GM19351 (cell line): ENCODE measurements around the gene SHOC1.
"Not testable (repeated sequence)": the region's sequence is repeated elsewhere in the genome, so short reads cannot be mapped to it uniquely, and the experiment has no call there.

ENCODE experiments used
- ATAC-seq: cut with Tn5 transposase; IDR thresholded peaks from one replicate; pipeline ENCODE4 v1.9.1; 2021; ENCODE audit warnings: mild to moderate bottlenecking, moderate library complexity; ENCODE audit not compliant: unreplicated experiment

The SHOC1 gene

DNA sequence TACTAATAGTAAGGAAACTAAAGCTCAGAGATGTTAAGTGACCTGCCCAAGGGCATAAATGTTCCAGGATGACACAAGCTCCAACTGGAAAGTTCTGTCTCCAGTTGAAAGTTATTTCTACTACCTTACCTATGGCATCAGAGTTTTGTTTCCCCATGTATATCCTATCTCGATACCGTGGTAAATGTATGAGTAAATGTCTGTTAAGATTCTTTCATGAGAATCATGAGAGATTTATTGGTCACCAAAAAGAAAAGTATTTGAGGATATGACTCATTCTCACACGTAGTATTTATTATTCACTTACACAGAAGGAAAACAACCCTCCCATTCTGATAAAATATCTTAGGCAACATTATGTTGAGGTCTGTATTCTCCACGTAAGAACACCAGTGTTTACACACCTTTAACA is 11.1 kb upstream of the SHOC1 start:
- ATAC-seq, result no peak

DNA sequence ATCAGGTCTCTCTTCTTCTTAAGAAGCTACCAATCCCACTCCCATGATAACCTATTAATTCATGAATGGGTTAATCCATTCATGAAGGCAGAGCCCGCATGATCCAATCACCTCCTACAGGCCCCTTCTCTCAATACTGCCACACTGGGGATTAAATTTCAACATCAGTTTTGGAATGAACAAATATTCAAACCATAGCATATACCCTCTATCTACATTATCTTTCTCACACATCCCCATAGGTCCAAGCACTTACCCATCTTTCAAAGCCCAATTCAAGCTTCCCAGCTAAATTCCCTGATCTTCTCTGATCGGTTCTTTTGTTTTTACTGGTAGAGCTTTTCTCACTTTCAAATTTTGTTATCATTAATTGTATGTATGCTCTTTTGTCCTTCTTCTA is 10.5 kb upstream of the SHOC1 start:
- no peak for ATAC-seq

DNA sequence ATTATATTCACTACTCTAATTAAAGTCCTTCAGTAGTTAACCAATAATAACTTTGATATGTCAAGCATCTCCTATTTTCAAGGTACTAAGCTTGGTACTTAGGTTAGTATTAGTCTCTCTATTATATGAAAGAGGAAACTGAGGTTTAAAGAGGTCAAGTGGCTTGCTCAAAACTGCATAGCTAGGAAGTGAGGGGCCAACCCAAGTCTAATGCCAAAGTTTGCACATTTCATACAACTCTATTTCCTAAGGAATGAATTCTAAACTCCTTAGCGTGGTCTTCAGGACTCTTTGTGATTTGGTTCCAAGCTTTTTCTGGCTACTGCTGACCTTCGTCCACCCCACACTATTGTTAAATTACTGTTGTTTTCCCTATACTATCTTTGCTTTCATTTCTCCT is 9.9 kb upstream of the SHOC1 start:
- ATAC-seq, result no peak

DNA sequence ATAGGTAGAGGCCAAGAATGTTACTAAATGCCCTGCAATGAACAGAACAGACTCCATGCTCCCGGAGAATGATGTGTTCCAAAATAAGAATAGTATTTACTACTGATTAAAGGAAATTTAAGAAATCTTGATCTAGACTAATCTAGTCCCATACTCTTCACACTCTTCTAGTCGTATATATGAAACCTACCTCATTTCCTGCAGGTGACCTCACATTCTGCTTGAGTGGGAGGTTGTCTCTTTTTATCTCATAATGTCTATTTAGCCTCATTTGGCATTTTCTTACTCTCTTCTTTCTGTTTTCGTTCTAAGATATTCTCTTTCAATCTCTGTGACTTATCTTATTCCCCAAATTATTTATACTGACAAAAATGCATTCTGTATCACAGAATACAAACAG is 9.2 kb upstream of the SHOC1 start:
- ATAC-seq, result peak; percentile 80

DNA sequence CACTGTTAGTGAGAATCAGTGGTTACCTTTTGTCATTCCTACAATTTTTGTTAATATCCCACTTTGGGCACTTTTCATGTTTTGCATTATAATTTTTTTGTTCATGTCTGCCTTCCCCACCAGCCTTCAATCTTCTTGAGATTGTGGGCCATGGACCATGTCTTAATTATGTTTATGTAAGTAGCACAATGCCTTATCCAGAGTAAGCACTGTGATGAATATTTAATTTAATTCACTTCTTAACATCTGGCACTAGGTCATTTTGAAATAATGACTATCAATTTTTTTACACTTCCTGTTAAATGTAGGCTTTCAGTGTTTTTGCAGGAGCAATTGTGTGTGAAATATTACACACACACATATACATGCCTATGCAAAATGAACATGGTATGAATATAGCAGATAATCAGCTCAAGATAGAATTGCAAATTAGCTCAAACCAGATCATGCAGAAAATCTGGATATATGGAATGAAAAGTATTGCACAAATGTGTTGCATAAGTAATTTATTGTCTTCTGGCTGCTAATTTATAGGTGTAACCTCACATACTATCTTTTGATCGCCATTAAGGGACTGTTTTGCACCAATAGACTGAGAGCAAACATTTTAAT is 5.3 kb upstream of the SHOC1 start:
- ATAC-seq, result no peak

DNA sequence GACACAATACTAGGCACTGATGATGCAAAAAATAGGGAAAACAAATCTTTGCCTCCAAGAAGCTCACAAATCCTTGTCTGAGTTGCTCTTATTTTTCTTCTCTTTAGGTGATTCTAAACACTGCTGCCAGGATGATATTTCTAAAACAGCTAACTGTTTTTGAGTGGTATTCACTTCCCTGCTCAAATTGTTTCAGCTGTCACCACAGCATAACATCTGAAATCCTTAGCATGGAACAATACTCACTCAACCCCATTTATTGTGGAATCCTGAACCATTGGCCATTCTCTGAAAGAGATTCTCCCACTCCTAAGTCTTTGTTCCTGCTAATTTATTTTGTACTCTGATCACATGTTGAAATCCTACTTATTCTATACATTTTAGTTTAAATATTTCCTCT is 4.8 kb upstream of the SHOC1 start:
- no peak for ATAC-seq

DNA sequence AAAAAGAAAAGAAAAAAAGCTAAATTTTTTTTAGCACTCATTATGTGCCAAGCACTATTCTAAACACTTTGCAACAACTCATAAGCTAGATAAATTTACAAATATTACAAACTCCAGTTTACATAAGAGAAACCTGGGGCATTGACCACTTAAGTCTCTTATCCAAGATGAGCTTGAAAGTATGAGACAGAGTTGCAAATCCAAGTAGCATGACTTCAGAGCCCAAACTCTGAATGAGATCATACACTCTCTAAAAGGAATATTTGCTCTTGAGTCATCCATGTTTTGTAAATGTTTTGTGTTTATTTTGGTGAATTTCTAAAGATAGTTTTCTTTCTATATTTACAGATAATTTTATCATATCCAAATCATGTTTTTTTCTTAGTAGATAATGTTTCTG is 4.0 kb upstream of the SHOC1 start:
- no peak for ATAC-seq

DNA sequence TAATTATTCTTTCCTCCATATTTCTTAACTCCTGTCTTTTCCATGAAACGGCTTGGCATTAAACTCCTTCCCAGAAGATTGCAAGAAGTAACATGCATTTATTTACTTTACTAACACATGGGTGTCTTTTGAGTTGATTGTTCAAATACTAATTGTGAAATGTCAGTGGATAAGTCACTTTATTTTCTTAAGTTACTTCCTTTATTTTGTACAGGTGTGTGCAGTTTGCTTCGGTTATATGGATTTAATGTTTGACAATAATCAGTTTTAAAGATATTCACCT is 761 bp upstream of the SHOC1 start:
- ATAC-seq, result no peak

DNA sequence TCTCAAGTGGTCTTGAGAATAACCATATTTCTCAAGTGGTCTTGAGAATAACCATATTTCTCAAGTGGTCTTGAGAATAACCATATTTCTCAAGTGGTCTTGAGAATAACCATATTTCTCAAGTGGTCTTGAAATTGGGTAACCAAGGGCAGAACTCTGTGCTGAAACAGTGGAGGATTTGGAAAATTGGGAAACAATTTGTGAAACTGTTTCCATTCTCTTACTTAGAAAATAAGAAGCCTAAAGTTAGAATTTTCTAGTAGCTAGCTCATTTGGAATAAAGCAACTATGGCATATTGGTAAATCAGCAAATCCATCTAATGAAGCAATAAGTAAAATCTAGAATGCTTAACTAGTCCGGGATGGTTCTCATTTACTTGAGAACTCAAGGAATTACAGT is 2.9 kb downstream of the SHOC1 start:
- ATAC-seq, result not testable (repeated sequence)

DNA sequence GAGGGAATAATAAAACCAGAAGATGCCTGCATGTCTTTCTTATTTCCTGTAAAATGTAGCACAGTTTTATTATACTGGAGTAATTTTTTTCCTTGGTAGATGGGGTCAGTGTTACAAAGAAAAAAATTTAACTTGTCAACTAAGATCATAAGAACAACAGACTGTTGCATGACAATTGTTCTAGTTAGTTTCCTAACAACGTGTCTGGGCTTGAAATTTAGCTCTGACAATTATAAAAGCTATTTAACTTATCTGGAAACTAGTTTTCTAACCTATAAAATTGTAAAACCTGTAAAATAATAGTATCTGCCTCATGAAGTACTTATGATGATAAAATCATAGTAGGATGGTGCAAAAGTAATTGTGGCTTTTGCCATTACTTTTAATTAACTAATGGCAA is 4.9 kb downstream of the SHOC1 start:
- no peak for ATAC-seq

DNA sequence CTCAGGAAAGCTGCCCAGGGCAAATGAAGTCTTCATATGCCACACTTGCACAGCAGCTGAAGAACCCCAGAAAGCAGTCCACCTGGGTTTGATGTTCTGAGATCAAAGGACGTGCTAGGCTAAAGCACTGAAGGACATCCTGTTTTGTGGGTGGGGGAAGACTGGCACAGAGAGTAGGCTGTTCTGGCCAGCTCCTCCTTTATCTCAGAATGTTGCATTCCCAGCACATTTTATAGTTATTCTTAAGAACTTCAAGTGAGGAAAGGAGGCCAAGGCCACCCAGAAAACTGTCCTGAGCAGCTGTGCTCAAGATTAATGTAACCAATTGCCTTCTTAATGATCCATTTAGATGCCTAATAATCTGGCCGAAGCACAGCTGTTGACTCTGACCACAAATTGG is 10.9 kb downstream of the SHOC1 start:
- no peak for ATAC-seq

DNA sequence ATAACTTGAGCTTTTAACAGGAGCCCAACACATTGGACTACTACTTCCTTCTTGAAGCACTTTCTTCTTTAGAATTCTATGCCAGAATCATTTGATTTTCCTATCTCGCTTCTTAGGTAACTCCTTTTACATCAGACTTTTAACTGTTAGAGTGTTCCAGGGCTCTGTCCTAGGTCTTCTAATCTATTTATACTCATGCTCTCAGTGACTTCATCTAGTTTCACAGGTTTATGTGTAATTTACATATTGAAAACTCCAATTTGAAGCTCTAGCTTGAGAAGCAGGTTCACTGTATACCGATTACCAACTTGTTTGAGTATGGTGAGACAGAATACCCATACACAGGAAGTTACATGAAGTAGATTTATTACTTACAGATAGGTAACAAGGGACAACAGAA is 11.3 kb downstream of the SHOC1 start:
- ATAC-seq, result no peak

DNA sequence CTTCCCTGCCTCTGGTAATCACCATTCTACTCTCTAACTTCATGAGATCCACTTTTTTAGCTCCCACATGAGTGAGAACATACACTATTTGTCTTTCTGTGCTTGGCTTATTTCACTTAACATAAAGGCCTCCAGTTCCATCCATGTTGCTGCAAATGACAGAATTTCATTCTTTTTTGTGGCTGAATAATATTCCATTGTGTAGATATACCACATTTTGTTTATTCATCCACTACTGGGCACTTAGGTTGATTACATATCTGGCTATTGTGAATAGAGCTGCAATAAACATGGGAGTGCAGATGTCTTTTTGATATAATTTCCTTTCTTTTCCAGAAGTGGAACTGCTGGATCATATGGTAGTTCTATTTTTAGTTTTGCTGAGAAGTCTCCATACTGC is 28.7 kb downstream of the SHOC1 start:
- ATAC-seq, result no peak

DNA sequence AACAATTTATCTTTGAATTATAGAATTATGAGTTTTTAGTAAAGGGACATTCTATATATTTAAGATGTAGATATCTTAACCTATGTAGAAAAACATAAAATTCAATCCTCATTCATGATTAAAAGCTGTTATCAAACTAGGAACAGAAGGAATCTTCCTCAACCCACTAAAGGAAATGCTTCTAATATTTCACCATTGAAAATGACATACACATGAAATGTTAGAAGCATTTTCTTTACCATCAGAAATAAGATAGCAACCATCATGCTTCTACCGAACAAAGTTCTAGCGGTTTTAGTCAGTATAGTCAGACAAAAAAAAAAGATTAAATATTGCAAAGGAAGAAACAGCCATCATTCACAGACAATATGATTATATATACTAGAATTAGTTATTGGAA is 32.2 kb downstream of the SHOC1 start:
- no peak for ATAC-seq

DNA sequence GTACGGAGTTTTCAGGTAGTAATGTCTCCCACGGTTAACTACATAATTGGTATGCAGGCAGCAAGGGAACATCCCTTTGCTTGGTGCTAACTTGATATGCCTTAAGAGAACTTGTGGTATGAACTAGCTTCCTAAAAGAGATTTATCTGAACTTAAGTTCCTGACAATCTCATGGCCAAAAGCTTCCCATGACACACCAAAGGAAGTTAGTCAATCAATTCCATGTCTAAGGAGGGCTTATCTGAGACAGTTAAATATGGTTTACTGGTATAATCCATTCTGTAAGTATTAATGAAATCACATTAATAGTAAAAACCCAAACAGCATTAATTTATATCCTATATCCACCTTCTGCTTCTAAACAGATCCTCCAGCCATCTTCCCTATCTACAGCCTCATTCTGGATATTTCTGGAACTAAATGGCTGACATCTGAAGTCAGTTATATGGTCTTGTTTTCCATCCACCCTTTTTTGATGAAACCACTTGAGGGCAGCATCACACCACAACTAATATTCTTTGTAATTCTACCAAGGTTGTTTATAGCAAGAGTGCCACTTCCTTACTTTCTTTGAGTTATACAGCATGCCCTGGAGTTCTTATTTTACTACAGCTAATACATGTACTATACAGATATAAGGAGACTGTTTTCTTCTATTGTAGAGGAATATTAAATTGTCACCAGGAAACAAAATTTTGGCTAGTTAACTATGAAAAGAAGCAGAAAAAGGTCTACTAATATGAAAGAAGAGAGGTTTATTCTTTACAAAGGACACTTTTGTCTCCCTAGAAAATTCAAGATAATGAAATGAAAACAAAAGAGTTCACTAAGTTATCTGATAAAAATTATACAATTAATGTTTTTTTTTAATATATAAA is 34.7 kb downstream of the SHOC1 start:
- peak; percentile 54 for ATAC-seq

DNA sequence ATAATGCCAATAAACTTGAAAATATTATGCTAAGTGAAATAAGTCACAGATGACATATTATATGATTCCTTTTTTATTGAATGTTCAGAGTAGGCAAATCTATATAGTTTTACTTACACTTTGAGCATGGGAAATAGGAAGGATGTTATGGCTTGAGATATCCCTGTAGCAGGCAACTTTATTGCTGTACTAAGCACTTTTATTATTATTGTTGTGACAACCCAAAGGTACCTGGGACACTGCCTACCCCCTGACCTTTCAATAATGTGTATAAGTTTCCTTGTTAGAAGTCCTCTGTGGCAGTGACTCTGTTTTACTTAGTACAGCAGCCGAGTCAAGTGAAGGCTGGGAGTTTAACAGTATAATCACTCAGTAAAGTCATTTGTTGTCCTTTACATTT is 39.9 kb downstream of the SHOC1 start:
- ATAC-seq, result no peak

DNA sequence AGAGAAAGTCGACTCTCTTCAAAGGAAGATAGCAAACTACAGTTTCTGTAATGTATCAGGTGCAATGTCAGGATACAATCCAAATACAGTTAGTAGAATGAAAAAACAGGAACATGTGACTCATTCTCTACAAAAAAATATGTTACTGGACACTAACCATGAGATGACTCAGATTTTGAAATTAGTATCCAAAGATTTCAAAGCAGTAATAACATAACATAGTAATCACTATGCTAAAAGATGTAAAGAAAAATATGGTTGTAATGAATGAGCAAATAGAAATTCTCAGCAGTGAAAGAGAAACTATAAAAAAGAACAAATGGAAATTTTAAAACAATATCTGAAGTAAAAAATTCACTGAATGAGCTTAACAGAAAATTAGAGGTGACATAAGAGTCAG is 42.3 kb downstream of the SHOC1 start:
- no peak for ATAC-seq
